K562 (cell line): Measurements from ENCODE around the gene N4BP3. TPM values are rescaled to one million over a fixed set of nuclear protein-coding genes. Genes with fewer than 3 reads are reported as not detected.
A peak's percentile ranks its signal among the peaks of the same experiment; 100 is the strongest.

Source experiments
- DPF2 ChIP-seq: fragments of 450-650 bp; IDR thresholded peaks from 2 replicates; pipeline ENCODE4 v1.6.1; 2016
- EGR1 ChIP-seq: fragments of 450-650 bp; conservative IDR thresholded peaks from 2 replicates; pipeline ENCODE4 v1.6.1; 2017; ENCODE audit warnings: mild to moderate bottlenecking
- GABPA ChIP-seq: fragments of 200-800 bp; sonication (Bioruptor generic); conservative IDR thresholded peaks from 2 replicates; pipeline ENCODE4 v1.6.1; 2016; ENCODE audit warnings: low read depth, missing genetic modification characterization, missing compliant biosample characterization
- TFAP4 ChIP-seq: sonication (generic); formaldehyde crosslinking; IDR thresholded peaks from 2 replicates; pipeline ENCODE4 v1.8.0; 2022; ENCODE audit warnings: missing genetic modification reagents, mild to moderate bottlenecking, moderate library complexity, borderline replicate concordance
- ZBTB33 ChIP-seq: sonication (generic); formaldehyde crosslinking; IDR thresholded peaks from 2 replicates; pipeline ENCODE4 v1.8.1; 2023; ENCODE audit warnings: mild to moderate bottlenecking, missing genetic modification reagents
- ZNF644 ChIP-seq: fragments of 200-800 bp; sonication (Bioruptor generic); IDR thresholded peaks from 2 replicates; pipeline ENCODE4 v1.6.1; 2016; ENCODE audit warnings: low read depth, missing genetic modification characterization, missing compliant biosample characterization
- polyA plus RNA-seq, 8 experiments: library from polyadenylated mRNA; depleted of rRNA in 4 of 8; stranded (reverse) in 5 of 8; unstranded in 3 of 8; fragments of >200 nt; fragmentation: Nextera tagmentation in 2 of 8; fragmentation: Illumina TruSeq in 1 of 8; extraction: Ambion mirVana in 2 of 8; extraction: Trizol in 1 of 8; gene quantifications; 2 replicates each; pipeline versions ENCODE4 v1.2.1 to v1.2.3, GENCODE V29; 2011 to 2014; ENCODE audit warnings: inconsistent platforms in 1 of 8, missing spikeins in 1 of 8
- total RNA-seq, 7 experiments: library from RNA; depleted of rRNA in 6 of 7; stranded (reverse); fragments of >200 nt in 6 of 7; fragmentation: Illumina TruSeq in 2 of 7; extraction: Trizol in 2 of 7; gene quantifications; 2 replicates each; pipeline versions ENCODE4 v1.2.1 to v1.2.3, GENCODE V29; 2011 to 2021; ENCODE audit warnings: low replicate concordance in 1 of 7

N4BP3 gene
- total and polyA plus RNA-seq, 9 of the 15 experiments (the other 6 are each of a cell fraction or from before 2014, with no cell fraction given) = 0.06 to 7.0 (median 2.4) TPM

GRCh38 chr5:178116143-178116885, 3.0 kb downstream of the N4BP3 start (continued):
- peak; percentile 63; the same call in 1 of the 2 replicates for TF ChIP-seq TFAP4
- peak; percentile 31; the same call in 1 of the 2 replicates for TF ChIP-seq EGR1
- TF ChIP-seq GABPA (tag) = 0 out of 2 replicates have a peak, but pooled peaks have one; percentile 31
- TF ChIP-seq DPF2 = peak; percentile 16; the same call in 1 of the 2 replicates
- TF ChIP-seq ZNF644 (tag) = no peak
- peak; percentile 54; the same call in 1 of the 2 replicates for TF ChIP-seq ZBTB33 (CRISPR knock-in tag)
